ENCODE results near the gene KIF18B.

The KIF18B gene

GRCh38 chr17:44919411-44919810 is 28.2 kb downstream of the KIF18B start:
- no peak for DNase-seq (ENCODE audit: low read depth)
- no peak for TF ChIP-seq CTCF (IDR thresholded peaks at IDR 0.05; ENCODE audit: insufficient read depth, low read depth, low read length, missing control alignments)
- no peak overlapping the region for H3K4me3 ChIP-seq (ENCODE audit: low read length)

GRCh38 chr17:44918006-44918405 is 29.6 kb downstream of the KIF18B start:
- DNase-seq (ENCODE audit: low read depth): peak; percentile 83
- TF ChIP-seq CTCF (IDR thresholded peaks at IDR 0.05; ENCODE audit: insufficient read depth, low read depth, low read length, missing control alignments): no peak
- H3K4me3 ChIP-seq (ENCODE audit: low read length): no peak overlapping the region

GRCh38 chr17:44917456-44917855 is 30.1 kb downstream of the KIF18B start:
- DNase-seq (ENCODE audit: low read depth): no peak
- H3K4me3 ChIP-seq (ENCODE audit: low read length): no peak overlapping the region
- TF ChIP-seq CTCF (IDR thresholded peaks at IDR 0.05; ENCODE audit: insufficient read depth, low read depth, low read length, missing control alignments): no peak

- no peak overlapping the region for H3K4me3 ChIP-seq (ENCODE audit: low read length)
- DNase-seq (ENCODE audit: low read depth): peak; percentile 56
- TF ChIP-seq CTCF (IDR thresholded peaks at IDR 0.05; ENCODE audit: insufficient read depth, low read depth, low read length, missing control alignments): no peak
Observed at GRCh38 chr17:44916781-44917241, 30.8 kb downstream of the KIF18B start.

GRCh38 chr17:44915862-44916780 is 31.5 kb downstream of the KIF18B start:
- TF ChIP-seq CTCF (IDR thresholded peaks at IDR 0.05; ENCODE audit: insufficient read depth, low read depth, low read length, missing control alignments): no peak
- peak; percentile 38 for DNase-seq (ENCODE audit: low read depth)
- no peak overlapping the region for H3K4me3 ChIP-seq (ENCODE audit: low read length)

GRCh38 chr17:44915321-44915726 is 32.2 kb downstream of the KIF18B start, which contains the start of gene GFAP:
Gene GFAP, minus strand, starts transcription at chr17:44915500. Its CDS starts 14 bp downstream, at chr17:44915486.
- no peak within 1 kb of the TSS for H3K4me3 ChIP-seq (ENCODE audit: low read length)
- DNase-seq (ENCODE audit: low read depth): no peak
- no peak for TF ChIP-seq CTCF (IDR thresholded peaks at IDR 0.05; ENCODE audit: insufficient read depth, low read depth, low read length, missing control alignments)

Data from epithelial cell of esophagus (primary cell).